Measurements from ENCODE around the gene OR8G1. TPM values are rescaled to one million over a fixed set of nuclear protein-coding genes. Genes with fewer than 3 reads are reported as not detected.

The OR8G1 gene
- total and polyA plus RNA-seq, 10 of the 15 experiments (the other 5 are each of a cell fraction or from before 2014, with no cell fraction given), result not detected

DNA sequence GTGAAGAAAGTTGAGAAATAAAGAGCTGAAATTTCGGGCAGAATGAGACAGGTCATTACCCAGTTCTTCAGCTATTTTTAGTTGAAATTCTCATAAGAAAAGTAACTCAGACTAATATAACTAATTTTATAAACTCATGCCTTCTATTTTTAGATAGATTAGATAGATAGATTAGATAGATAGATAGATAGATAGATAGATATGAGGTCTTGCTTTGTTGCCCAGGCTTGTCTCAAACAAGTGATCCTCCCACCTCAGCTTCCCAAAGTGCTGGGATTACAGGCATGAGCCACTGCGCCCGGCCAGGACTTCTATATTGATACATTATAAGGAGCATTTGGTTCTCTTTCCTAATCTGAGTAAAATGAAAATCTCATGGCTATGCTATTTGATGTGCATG is 26.9 kb upstream of the OR8G1 start:
- Histone ChIP-seq H3K9me3 (replicated peaks; ENCODE audit: control insufficient read depth, insufficient read depth, low read length) (no peaks in the 10 kb centered on the region), H3K79me2 (ENCODE audit: control insufficient read depth, insufficient read depth, low read length) (no peaks in the 10 kb centered on the region), H3K27ac (ENCODE audit: control insufficient read depth, insufficient read depth) (no peak overlapping the region), H2AFZ (ENCODE audit: control insufficient read depth, low read depth, low read length) (no peak overlapping the region), H4K20me1 (ENCODE audit: control insufficient read depth, insufficient read depth) (no peaks in the 10 kb centered on the region), H3K4me1 (ENCODE audit: control insufficient read depth, insufficient read depth, low read length) (no peaks in the 10 kb centered on the region), H3K4me3 (no peak overlapping the region), H3K9ac (ENCODE audit: control insufficient read depth, insufficient read depth, low read length) (no peak overlapping the region), H3K36me3 (ENCODE audit: control insufficient read depth in 2 of 2, insufficient read depth in 2 of 2, low read length in 1 of 2) (no peaks in the 10 kb centered on the region), H3K27me3 (replicated peaks in 1 of 2; ENCODE audit: control insufficient read depth in 2 of 2, insufficient read depth in 2 of 2, low read length in 1 of 2) (no peaks in the 10 kb centered on the region; a peak in 1 of 4 replicates), H3K4me2 (ENCODE audit: control insufficient read depth, insufficient read depth) (no peak overlapping the region)
- FAIRE-seq (no peak), DNase-seq (ENCODE audit: low read depth, low spot score) (no peak), ATAC-seq (no peak)
- POLR2A ChIA-PET, result no interaction called here
- intact Hi-C loops (cut with micrococcal nuclease; ENCODE audit: unreplicated experiment) (no loop called here), in situ Hi-C loops (cut with MboI) (no loop called here)
- SMC1A ChIA-PET (ENCODE audit: uncharacterized antibody, unreplicated experiment), result interaction anchor here (1.0 to 1.3 kb wide), 2 partner anchors 11 to 20 kb away, joined by 3 read pairs; no protein-coding TSS in a partner anchor
- RAD21 ChIA-PET (ENCODE audit: unreplicated experiment), result no interaction called here
- TF ChIP-seq CEBPB (IDR thresholded peaks at IDR 0.05; ENCODE audit: borderline replicate concordance in 1 of 2, low read depth in 2 of 2, low read length in 2 of 2) (no peak), JUND (IDR thresholded peaks at IDR 0.05; ENCODE audit: low read depth, low read length) (no peak), TARDBP (IDR thresholded peaks at IDR 0.05; ENCODE audit: borderline replicate concordance) (no peak), CBX3 (IDR thresholded peaks at IDR 0.05; ENCODE audit: borderline replicate concordance, low read depth) (no peak), SIX5 (IDR thresholded peaks at IDR 0.05; ENCODE audit: low read depth, low read length, severe bottlenecking) (no peak), SMC3 (IDR thresholded peaks at IDR 0.05; ENCODE audit: borderline replicate concordance, low read length) (no peak), CEBPZ (IDR thresholded peaks at IDR 0.05; ENCODE audit: low read depth, low read length) (no peak), YBX1 (IDR thresholded peaks at IDR 0.05) (no peak), CHD2 (IDR thresholded peaks at IDR 0.05; ENCODE audit: borderline replicate concordance, low read depth, low read length) (no peak), ZNF24 (IDR thresholded peaks at IDR 0.05) (no peak), CREM (IDR thresholded peaks at IDR 0.05; ENCODE audit: low read depth) (no peak), RUNX3 (IDR thresholded peaks at IDR 0.05; ENCODE audit: low read length) (no peak), MEF2B (IDR thresholded peaks at IDR 0.05; ENCODE audit: partially characterized antibody, poor library complexity, severe bottlenecking) (no peak), IKZF2 (IDR thresholded peaks at IDR 0.05) (no peak)
- 24% methylated on average over 3 of the region's 3 CpGs for WGBS (ENCODE audit: insufficient coverage, insufficient replicate concordance, low lambda C conversion rate, missing lambda C conversion rate)
- no TSS peak for BruUV-seq (replicated peaks)
- CTCF ChIA-PET, result no interaction called here
